Caco-2 (cell line): ENCODE measurements around the gene EML5. TPM values are rescaled to one million over a fixed set of nuclear protein-coding genes. Genes with fewer than 3 reads are reported as not detected.

ENCODE experiments used
- BruUV-seq: library from RNA; stranded (reverse); fragments of 400-500 nt; replicated peaks from 2 replicates; lab custom pipeline; 2021; lab: Mats Ljungman, UMichigan
- CTCF ChIA-PET: fragments of 300-600 bp; sonication (Branson Sonifier 250); formaldehyde crosslinking; loops from one replicate; lab custom pipeline; 2022; ENCODE audit warnings: antibody characterized with exemption; lab: Charles Lee
- POLR2A ChIA-PET: fragments of 300-600 bp; sonication (Branson Sonifier 250); formaldehyde crosslinking; loops from one replicate; lab custom pipeline; 2022; ENCODE audit warnings: antibody characterized with exemption; lab: Charles Lee
- DNase-seq, 2 experiments: peaks; one replicate each; pipeline versions ENCODE4 v3.0.0 to v3.0.0-alpha.2; 2020 to 2022
- H3K27me3 ChIP-seq: replicated peaks from 2 replicates; pipeline ENCODE4 v1.6.0; 2011; ENCODE audit warnings: low read length; ENCODE audit not compliant: control insufficient read depth, insufficient read depth
- H3K36me3 ChIP-seq: 2 replicates; pipeline ENCODE4 v1.5.1; 2011; ENCODE audit warnings: low read length; ENCODE audit not compliant: control insufficient read depth, insufficient read depth
- H3K4me1 ChIP-seq: fragments of 250-450 bp; sonication (Bioruptor Pico); 2 replicates; pipeline ENCODE4 v1.5.1; 2020; ENCODE audit warnings: mild to moderate bottlenecking
- H3K4me3 ChIP-seq: 2 replicates; pipeline ENCODE4 v1.5.1; 2011; ENCODE audit warnings: low read depth, mild to moderate bottlenecking, control low read depth, low read length
- H3K9me3 ChIP-seq: fragments of 250-450 bp; sonication (Bioruptor Pico); 2 replicates; pipeline ENCODE4 v1.5.1; 2020; ENCODE audit warnings: mild to moderate bottlenecking, moderate library complexity
- H3K27ac Mint-ChIP-seq: one replicate; pipeline ENCODE4 v1.8.0; 2022; ENCODE audit warnings: mixed read lengths; ENCODE audit not compliant: unreplicated experiment
- H3K27me3 Mint-ChIP-seq: one replicate; pipeline ENCODE4 v1.8.0; 2022; ENCODE audit warnings: mixed read lengths; ENCODE audit not compliant: insufficient read depth, unreplicated experiment
- H3K36me3 Mint-ChIP-seq: one replicate; pipeline ENCODE4 v1.8.0; 2022; ENCODE audit warnings: mild to moderate bottlenecking, mixed read lengths; ENCODE audit not compliant: insufficient read depth, unreplicated experiment
- H3K4me1 Mint-ChIP-seq: one replicate; pipeline ENCODE4 v1.8.0; 2022; ENCODE audit warnings: low read depth, mixed read lengths; ENCODE audit not compliant: unreplicated experiment
- H3K4me3 Mint-ChIP-seq: one replicate; pipeline ENCODE4 v1.8.0; 2022; ENCODE audit warnings: mild to moderate bottlenecking, moderate library complexity, mixed read lengths; ENCODE audit not compliant: unreplicated experiment
- H3K9me3 Mint-ChIP-seq: one replicate; pipeline ENCODE4 v1.8.0; 2022; ENCODE audit warnings: mixed read lengths; ENCODE audit not compliant: unreplicated experiment
- intact Hi-C: fragments of 100-400 bp; cut with micrococcal nuclease; formaldehyde crosslinking; loops from one replicate; pipeline ENCODE4 v1.10.0; 2022; ENCODE audit not compliant: unreplicated experiment
- total RNA-seq: library from RNA; stranded (reverse); gene quantifications from 2 replicates; pipeline ENCODE4 v1.2.3, GENCODE V29; 2022
- TF ChIP-seq, protein P1 (sequence below), 2 experiments: fragments of 200-600 bp in 1 of 2; IDR thresholded peaks; 1 replicate in 1 of 2; 2 replicates in 1 of 2; pipeline versions ENCODE4 v1.5.1 to v1.8.0; 2011 to 2022; ENCODE audit warnings: antibody characterized with exemption in 1 of 2, control low read depth in 1 of 2, inconsistent platforms in 1 of 2, low read depth in 1 of 2, low read length in 1 of 2, mild to moderate bottlenecking in 1 of 2, moderate library complexity in 1 of 2; ENCODE audit not compliant: insufficient read depth in 1 of 2, severe bottlenecking in 1 of 2, unreplicated experiment in 1 of 2

The EML5 gene
- total RNA-seq, 1 experiment from 2014 or later = 0.11 TPM

DNA sequence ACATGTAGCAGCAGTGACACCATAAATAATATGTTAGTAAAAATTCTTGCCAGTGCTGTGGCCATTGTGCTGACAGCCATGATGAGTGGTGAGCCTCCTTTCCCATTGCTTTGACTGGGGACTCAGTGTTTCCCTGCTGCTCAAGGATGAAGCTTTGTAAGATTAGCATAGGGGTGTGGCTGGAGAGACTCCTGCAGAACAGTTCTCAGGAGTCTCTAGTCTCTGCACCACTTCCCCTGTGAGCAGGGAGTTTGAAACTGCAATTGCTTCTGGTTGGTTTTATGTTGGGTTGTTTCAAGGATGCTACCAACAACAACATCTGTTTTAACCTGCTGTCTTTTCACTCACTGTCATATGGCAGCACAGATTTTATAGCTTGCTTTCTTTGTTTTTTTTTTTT lies 188.5 kb downstream of the EML5 start:
- Histone ChIP-seq H3K4me1 (no peaks in the 10 kb centered on the region), H3K36me3 (peaks cover 4% of the 10 kb centered on the region), H3K27me3 (no peaks in the 10 kb centered on the region), H3K9me3 (no peaks in the 10 kb centered on the region), H3K4me3 (no peak overlapping the region)
- ChIA-PET POLR2A (no interaction called here), CTCF (no interaction called here)
- Mint-ChIP-seq H3K4me3 (no peak overlapping the region), H3K9me3 (no peaks in the 10 kb centered on the region), H3K27ac (no peak overlapping the region), H3K4me1 (no peaks in the 10 kb centered on the region), H3K36me3 (peaks cover 85% of the 10 kb centered on the region), H3K27me3 (no peaks in the 10 kb centered on the region)
- DNase-seq = no peak
- intact Hi-C loops = no loop called here
- TF ChIP-seq, protein P1, sequence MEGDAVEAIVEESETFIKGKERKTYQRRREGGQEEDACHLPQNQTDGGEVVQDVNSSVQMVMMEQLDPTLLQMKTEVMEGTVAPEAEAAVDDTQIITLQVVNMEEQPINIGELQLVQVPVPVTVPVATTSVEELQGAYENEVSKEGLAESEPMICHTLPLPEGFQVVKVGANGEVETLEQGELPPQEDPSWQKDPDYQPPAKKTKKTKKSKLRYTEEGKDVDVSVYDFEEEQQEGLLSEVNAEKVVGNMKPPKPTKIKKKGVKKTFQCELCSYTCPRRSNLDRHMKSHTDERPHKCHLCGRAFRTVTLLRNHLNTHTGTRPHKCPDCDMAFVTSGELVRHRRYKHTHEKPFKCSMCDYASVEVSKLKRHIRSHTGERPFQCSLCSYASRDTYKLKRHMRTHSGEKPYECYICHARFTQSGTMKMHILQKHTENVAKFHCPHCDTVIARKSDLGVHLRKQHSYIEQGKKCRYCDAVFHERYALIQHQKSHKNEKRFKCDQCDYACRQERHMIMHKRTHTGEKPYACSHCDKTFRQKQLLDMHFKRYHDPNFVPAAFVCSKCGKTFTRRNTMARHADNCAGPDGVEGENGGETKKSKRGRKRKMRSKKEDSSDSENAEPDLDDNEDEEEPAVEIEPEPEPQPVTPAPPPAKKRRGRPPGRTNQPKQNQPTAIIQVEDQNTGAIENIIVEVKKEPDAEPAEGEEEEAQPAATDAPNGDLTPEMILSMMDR (IDR thresholded peaks at IDR 0.05; ENCODE audit: insufficient read depth in 1 of 2, low read depth in 1 of 2, low read length in 1 of 2, severe bottlenecking in 1 of 2, unreplicated experiment in 1 of 2) = no peak
- no TSS peak for BruUV-seq

DNA sequence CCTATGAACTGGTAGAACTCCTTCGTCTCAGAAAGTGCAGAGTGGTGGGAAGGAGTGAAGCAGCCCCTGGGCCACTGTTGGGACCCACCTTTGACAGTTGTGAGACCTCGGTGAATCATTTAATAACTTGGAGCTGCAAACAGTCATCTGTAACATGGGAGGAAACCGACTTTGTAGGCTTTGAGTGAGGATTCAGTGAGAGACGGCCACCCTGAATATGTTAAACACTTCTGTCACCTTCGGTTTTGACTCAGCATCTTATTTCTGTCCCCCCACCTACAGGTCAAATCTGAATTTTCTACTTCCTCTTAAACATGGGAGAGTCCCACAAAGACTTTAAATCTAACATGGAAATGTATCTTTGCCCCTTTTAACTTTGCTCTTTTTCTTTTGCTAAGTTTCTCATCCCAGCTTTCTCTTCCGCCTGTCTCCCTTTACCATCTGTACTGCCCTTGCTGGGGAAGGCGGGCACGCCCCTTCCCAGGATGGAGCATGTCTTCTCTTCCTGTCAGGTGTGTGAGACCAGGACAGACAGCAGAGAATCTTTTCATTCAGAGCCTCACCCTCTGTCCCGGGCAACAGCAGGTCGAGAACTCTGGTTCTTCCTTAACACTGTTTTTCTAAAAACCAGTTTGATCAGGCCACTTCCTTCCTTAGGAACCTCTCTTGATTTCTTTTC lies 192.9 kb downstream of the EML5 start:
- Mint-ChIP-seq H3K27me3 (no peaks in the 10 kb centered on the region), H3K27ac (no peak overlapping the region), H3K4me3 (no peak overlapping the region), H3K36me3 (peaks cover 65% of the 10 kb centered on the region), H3K9me3 (no peaks in the 10 kb centered on the region), H3K4me1 (peaks cover 11% of the 10 kb centered on the region)
- DNase-seq = no peak
- intact Hi-C loops = no loop called here
- POLR2A ChIA-PET = no interaction called here
- Histone ChIP-seq H3K9me3 (no peaks in the 10 kb centered on the region), H3K36me3 (peaks cover 5% of the 10 kb centered on the region), H3K4me1 (no peaks in the 10 kb centered on the region), H3K4me3 (no peak overlapping the region), H3K27me3 (no peaks in the 10 kb centered on the region)
- TF ChIP-seq, protein P1 (IDR thresholded peaks at IDR 0.05; ENCODE audit: insufficient read depth in 1 of 2, low read depth in 1 of 2, low read length in 1 of 2, severe bottlenecking in 1 of 2, unreplicated experiment in 1 of 2) = no peak
- CTCF ChIA-PET = no interaction called here
- no TSS peak for BruUV-seq

DNA sequence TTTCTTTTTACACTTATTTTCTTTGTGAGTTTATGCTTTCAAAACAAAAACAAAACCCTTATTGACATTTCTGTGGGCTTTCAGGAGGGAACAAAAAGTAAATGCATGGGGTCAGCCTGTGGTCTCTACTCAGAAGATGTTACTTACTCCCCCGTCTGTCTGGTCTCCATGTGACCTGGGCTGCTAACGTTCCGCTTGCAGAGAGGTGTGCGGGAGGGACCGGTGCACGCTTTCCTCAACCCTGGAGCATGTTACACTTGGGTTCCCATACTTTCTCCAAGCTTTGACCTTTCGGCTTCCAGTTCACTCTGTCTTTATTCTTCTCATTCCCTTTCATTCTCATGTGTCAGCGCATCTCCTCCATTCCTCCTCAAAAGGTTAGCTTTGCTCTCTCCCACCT lies 193.4 kb downstream of the EML5 start:
- Mint-ChIP-seq H3K27ac (no peak overlapping the region), H3K9me3 (no peaks in the 10 kb centered on the region), H3K27me3 (no peaks in the 10 kb centered on the region), H3K4me1 (peaks cover 11% of the 10 kb centered on the region), H3K4me3 (no peak overlapping the region), H3K36me3 (peaks cover 60% of the 10 kb centered on the region)
- DNase-seq = no peak
- ChIA-PET POLR2A (no interaction called here), CTCF (no interaction called here)
- Histone ChIP-seq H3K4me3 (no peak overlapping the region), H3K9me3 (no peaks in the 10 kb centered on the region), H3K36me3 (peaks cover 5% of the 10 kb centered on the region), H3K4me1 (no peaks in the 10 kb centered on the region), H3K27me3 (no peaks in the 10 kb centered on the region)
- TF ChIP-seq, protein P1 (IDR thresholded peaks at IDR 0.05; ENCODE audit: insufficient read depth in 1 of 2, low read depth in 1 of 2, low read length in 1 of 2, severe bottlenecking in 1 of 2, unreplicated experiment in 1 of 2) = no peak
- no TSS peak for BruUV-seq
- intact Hi-C loops = no loop called here
